PFSK-1 (cell line): ENCODE data around the gene CDH8.

Experiments used
- POLR2AphosphoS5 ChIP-seq: IDR thresholded peaks from 2 replicates; pipeline ENCODE4 v1.6.1; 2012; ENCODE audit warnings: low read depth, mild to moderate bottlenecking, control low read depth, low read length, moderate library complexity
- REST ChIP-seq, 2 experiments: IDR thresholded peaks; 2 replicates each; pipeline versions ENCODE4 v1.6.1 to v1.8.0; 2011 to 2012; ENCODE audit warnings: low read depth in 2 of 2, low read length in 2 of 2, control low read depth in 1 of 2, inconsistent platforms in 1 of 2, mild to moderate bottlenecking in 1 of 2, moderate library complexity in 1 of 2; ENCODE audit not compliant: insufficient read depth in 1 of 2
- TAF1 ChIP-seq: IDR thresholded peaks from 2 replicates; pipeline ENCODE4 v1.6.1; 2012; ENCODE audit warnings: low read length, control low read depth, borderline replicate concordance; ENCODE audit not compliant: insufficient read depth

DNA sequence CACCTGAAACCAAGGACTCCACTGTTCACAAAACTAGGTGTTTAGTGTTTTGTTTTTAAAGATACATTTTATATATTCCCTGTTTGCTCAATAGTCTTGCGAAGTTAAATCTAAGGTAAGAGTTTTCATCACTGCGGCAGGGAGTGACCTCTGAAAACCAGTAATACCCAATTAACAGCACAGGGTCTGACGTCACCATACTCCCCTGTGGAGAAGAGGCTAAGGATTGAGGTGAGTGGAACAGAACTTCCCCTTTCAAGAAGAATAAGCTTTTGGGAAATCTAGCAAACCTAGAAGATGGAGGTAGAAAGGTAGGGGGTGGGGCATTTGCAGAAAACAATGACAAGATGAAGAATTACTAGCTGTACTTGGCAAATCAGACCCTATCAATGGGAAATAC, 120.7 kb downstream of the CDH8 start:
- TF ChIP-seq REST (IDR thresholded peaks at IDR 0.05; ENCODE audit: insufficient read depth in 1 of 2, low read depth in 2 of 2, low read length in 2 of 2) (no peak), POLR2AphosphoS5 (no peak), TAF1 (no peak)
